Measurements from ENCODE around the gene OPN1LW. TPM values are rescaled to one million over a fixed set of nuclear protein-coding genes. Genes with fewer than 3 reads are reported as not detected.

OPN1LW gene
- total and polyA plus RNA-seq, 2 donors (not counting 3 experiments of a cell fraction or from before 2014, with no cell fraction given): not detected

DNA sequence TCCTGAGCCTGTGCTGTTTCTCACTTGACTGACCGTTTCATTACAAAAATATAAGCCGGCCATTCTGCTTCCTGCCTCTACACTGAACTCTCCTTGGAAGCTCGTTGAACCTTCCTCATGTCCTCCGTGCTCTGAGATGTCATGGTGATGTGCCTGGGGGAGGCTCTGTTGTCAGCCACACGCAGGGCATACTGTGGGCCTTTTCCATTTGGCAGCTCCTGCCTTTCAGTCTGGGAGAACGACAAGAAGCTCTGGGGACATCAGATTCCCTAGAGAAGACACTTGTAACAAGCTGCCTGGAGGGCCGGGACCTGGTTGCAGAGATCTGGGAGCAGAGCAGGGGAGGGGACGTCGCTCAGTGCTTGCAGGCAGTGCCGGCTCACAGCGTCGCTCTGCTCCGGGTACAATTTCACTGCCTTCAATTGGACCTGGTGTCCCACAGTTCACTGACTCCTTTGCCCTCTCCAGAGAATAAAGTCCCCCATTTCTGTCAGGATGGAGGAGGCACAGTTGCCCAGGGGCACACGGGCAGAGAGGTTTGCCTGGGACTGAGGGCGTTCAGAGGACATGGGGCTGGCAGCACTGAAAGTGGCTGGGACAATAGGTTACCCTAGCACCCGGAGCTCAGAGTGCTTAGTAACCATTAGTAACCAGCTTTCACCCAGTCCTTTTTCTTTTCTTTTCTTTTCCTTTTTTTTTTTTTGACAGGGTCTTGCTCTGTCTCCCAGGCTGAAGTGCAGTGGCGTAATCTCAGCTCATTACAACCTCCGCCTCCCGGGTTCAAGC, 27.4 kb upstream of the OPN1LW start:
- no peak overlapping the region for H3K9ac ChIP-seq (replicated peaks; ENCODE audit: extremely low read depth, insufficient read depth, low read length)
- H3K4me3 ChIP-seq (replicated peaks in 1 of 3; ENCODE audit: insufficient read depth in 1 of 3, low read depth in 1 of 3, low read length in 3 of 3): no peak overlapping the region
- DNase-seq (ENCODE audit: low read depth, low spot score) (no peak), FAIRE-seq (no peak)
- no peak overlapping the region for H3K4me2 ChIP-seq (ENCODE audit: insufficient read depth, low read length)
- CTCF ChIA-PET: interaction anchor here (1.4 kb wide), 1 partner anchor 8 kb away, joined by 4 read pairs; no protein-coding TSS in a partner anchor
- no peaks in the 10 kb centered on the region for H3K4me1 ChIP-seq (ENCODE audit: control insufficient read depth, extremely low read depth, insufficient read depth, low read length)
- H3K27me3 ChIP-seq (ENCODE audit: control insufficient read depth in 2 of 2, insufficient read depth in 2 of 2, low read length in 2 of 2): no peaks in the 10 kb centered on the region
- POLR2A ChIA-PET: no interaction called here
- TF ChIP-seq FOS (IDR thresholded peaks at IDR 0.05; ENCODE audit: borderline replicate concordance, insufficient read depth, low read length): no peak
- TF ChIP-seq MYC (IDR thresholded peaks at IDR 0.05; ENCODE audit: low read depth, low read length): no peak
- TF ChIP-seq JUN (IDR thresholded peaks at IDR 0.05; ENCODE audit: borderline replicate concordance, insufficient read depth, insufficient read length, low read depth): no peak
- no peak for TF ChIP-seq POLR2A (IDR thresholded peaks at IDR 0.05; ENCODE audit: low read depth, low read length)
- TF ChIP-seq, protein P1, sequence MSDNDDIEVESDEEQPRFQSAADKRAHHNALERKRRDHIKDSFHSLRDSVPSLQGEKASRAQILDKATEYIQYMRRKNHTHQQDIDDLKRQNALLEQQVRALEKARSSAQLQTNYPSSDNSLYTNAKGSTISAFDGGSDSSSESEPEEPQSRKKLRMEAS (IDR thresholded peaks at IDR 0.05; ENCODE audit: insufficient read depth, insufficient read length): no peak
- TF ChIP-seq GATA2 (IDR thresholded peaks at IDR 0.05; ENCODE audit: insufficient read depth, insufficient read length, low read depth, low read length): no peak
- TF ChIP-seq CTCF (IDR thresholded peaks at IDR 0.05; ENCODE audit: extremely low read depth in 1 of 2, insufficient read depth in 1 of 2, low read depth in 1 of 2, low read length in 2 of 2): no peak
- no peaks in the 10 kb centered on the region for H4K20me1 ChIP-seq (replicated peaks; ENCODE audit: control insufficient read depth, extremely low read depth, insufficient read depth, low read length)
- BruUV-seq (replicated peaks): no TSS peak
- dilution Hi-C loops (cut with MboI; ENCODE audit: extremely low pct_ligation_motif_present, low sequenced_read_pairs): no loop called here
- H3K36me3 ChIP-seq (ENCODE audit: control insufficient read depth in 2 of 2, extremely low read depth in 1 of 2, insufficient read depth in 2 of 2, low read length in 2 of 2): no peaks in the 10 kb centered on the region
- no peaks in the 10 kb centered on the region for H3K9me1 ChIP-seq (replicated peaks; ENCODE audit: control insufficient read depth, extremely low read depth, insufficient read depth, low read length)
- no peaks in the 10 kb centered on the region for H3K9me3 ChIP-seq (replicated peaks; ENCODE audit: control insufficient read depth, insufficient read depth, low read length)
- H2AFZ ChIP-seq (ENCODE audit: low read depth, low read length): no peak overlapping the region
- no peaks in the 10 kb centered on the region for H3K79me2 ChIP-seq (ENCODE audit: control insufficient read depth, insufficient read depth, low read length)
- intact Hi-C loops (cut with micrococcal nuclease): no loop called here
- H3K27ac ChIP-seq (ENCODE audit: insufficient read depth, low read depth, low read length): no peak overlapping the region

All from endothelial cell of umbilical vein (primary cell).